Transverse colon (tissue), 4 donors: Measurements from ENCODE around the gene SLC34A1. TPM values are rescaled to one million over a fixed set of nuclear protein-coding genes. Genes with fewer than 3 reads are reported as not detected.

Experiments used
- DNase-seq: peaks from one replicate; pipeline ENCODE4 v3.0.0-alpha.2; 2019
- H3K27ac ChIP-seq, 4 donors: fragments of 200-600 bp; sonication (generic); 2 replicates each; pipeline ENCODE4 v1.5.1; 2016 to 2018; ENCODE audit warnings: inconsistent platforms in 4 of 4
- H3K27me3 ChIP-seq: fragments of 200-600 bp; sonication (generic); 2 replicates; pipeline ENCODE4 v1.5.1; 2017; ENCODE audit warnings: inconsistent platforms
- H3K36me3 ChIP-seq, 4 donors: fragments of 200-600 bp; sonication (generic); 2 replicates each; pipeline ENCODE4 v1.5.1; 2017 to 2019; ENCODE audit warnings: inconsistent platforms in 4 of 4
- H3K4me1 ChIP-seq, 4 donors: fragments of 200-600 bp; sonication (generic); 2 replicates each; pipeline ENCODE4 v1.5.1; 2017 to 2020; ENCODE audit warnings: inconsistent platforms in 4 of 4
- H3K4me3 ChIP-seq, 4 donors: fragments of 200-600 bp; sonication (generic); 1 replicate in 1 of 4; 2 replicates in 3 of 4; pipeline versions ENCODE4 v1.5.1 to v1.6.1; 2017 to 2019; ENCODE audit warnings: inconsistent platforms in 4 of 4
- H3K9me3 ChIP-seq, 2 donors: fragments of 200-600 bp; sonication (generic); 2 replicates each; pipeline ENCODE4 v1.5.1; 2017 to 2019; ENCODE audit warnings: inconsistent platforms in 2 of 2
- CTCF ChIP-seq, 5 experiments: fragments of 200-600 bp in 3 of 5; fragments of 450-650 bp in 2 of 5; sonication (generic) in 3 of 5; IDR thresholded peaks; 1 replicate in 2 of 5; 2 replicates in 3 of 5; pipeline ENCODE4 v1.5.1; 2016 to 2017; ENCODE audit warnings: antibody characterized with exemption in 5 of 5, inconsistent platforms in 3 of 5, mild to moderate bottlenecking in 2 of 5, moderate library complexity in 1 of 5
- EP300 ChIP-seq: sonication (generic); formaldehyde crosslinking; IDR thresholded peaks from one replicate; pipeline ENCODE4 v1.6.1; 2017; ENCODE audit warnings: antibody characterized with exemption, low read depth
- POLR2A ChIP-seq: fragments of 450-650 bp; IDR thresholded peaks from one replicate; pipeline ENCODE4 v1.6.1; 2016; ENCODE audit warnings: antibody characterized with exemption, mild to moderate bottlenecking, moderate library complexity
- POLR2AphosphoS5 ChIP-seq, 3 donors: sonication (generic); formaldehyde crosslinking; IDR thresholded peaks; one replicate each; pipeline ENCODE4 v1.6.1; 2016; ENCODE audit warnings: antibody characterized with exemption in 3 of 3
- WGBS, 2 donors: methylation state at CpG; one replicate each; pipeline ENCODE4 v1.1.5; 2018; ENCODE audit warnings: low coverage in 1 of 2; 5-methylcytosine and 5-hydroxymethylcytosine counted together
- in situ Hi-C, 4 donors: fragments of 200-750 bp; cut with MboI; loops; one replicate each; pipeline versions ENCODE4 v1.15.0 to v1.15.1; 2017; ENCODE audit warnings: low sequenced_read_pairs in 3 of 4, low pct_ligation_motif_present in 1 of 4, low pct_unique_long_range_greater_than_20kb in 1 of 4
- intact Hi-C: fragments of 100-400 bp; cut with DNase I; formaldehyde crosslinking; loops from one replicate; pipeline ENCODE4 v1.15.1; 2023; ENCODE audit warnings: low total_unique reads
- total RNA-seq, 4 donors: library from RNA; depleted of rRNA; stranded (reverse); fragments of >200 nt; gene quantifications; one replicate each; pipeline ENCODE4 v1.1.0, GENCODE V29; 2016

SLC34A1 gene
- total RNA-seq, 4 donors from 2014 or later: 0.55 TPM; not detected in 3

- in situ Hi-C loops (no loop called here), intact Hi-C loops (no loop called here)
- no peaks in the 10 kb centered on the region for H3K36me3 ChIP-seq
- peaks cover 21 to 33% (median 26%) of the 10 kb centered on the region in 4 donors for H3K4me1 ChIP-seq
- H3K27me3 ChIP-seq: no peaks in the 10 kb centered on the region
- no peaks in the 10 kb centered on the region for H3K9me3 ChIP-seq
- TF ChIP-seq POLR2A (no peak), CTCF (IDR thresholded peaks at IDR 0.05) (no peak), EP300 (no peak), POLR2AphosphoS5 (IDR thresholded peaks at IDR 0.05) (no peak)
- DNase-seq: no peak
- WGBS, 2 donors: 70 to 89% methylated on average over 8 to 11 of the region's 11 CpGs
- H3K4me3 ChIP-seq: no peak overlapping the region
- peak overlapping the region; percentile 37 to 64 (median 62) for H3K27ac ChIP-seq
These were observed 14.4 kb upstream of the SLC34A1 start for GRCh38 chr5:177369645-177370440.

- H3K9me3 ChIP-seq: no peaks in the 10 kb centered on the region
- H3K36me3 ChIP-seq: no peaks in the 10 kb centered on the region
- H3K27ac ChIP-seq: peak overlapping the region; percentile 37 to 64 (median 62)
- in situ Hi-C loops (no loop called here), intact Hi-C loops (no loop called here)
- peaks cover 21 to 31% (median 26%) of the 10 kb centered on the region in 4 donors for H3K4me1 ChIP-seq
- peak; percentile 87 for DNase-seq
- TF ChIP-seq POLR2A: no peak
- TF ChIP-seq CTCF (IDR thresholded peaks at IDR 0.05): peak; percentile 34 to 62 (median 51)
- TF ChIP-seq POLR2AphosphoS5 (IDR thresholded peaks at IDR 0.05): peak in 1 of 3 donors; percentile 14
- no peak for TF ChIP-seq EP300
- H3K27me3 ChIP-seq: no peaks in the 10 kb centered on the region
- WGBS, 2 donors: 18% methylated on average over 25 of the region's 42 CpGs; no CpG with 5 or more reads in 1 of the 2 donors
- peak overlapping the region in 3 of 4 donors; percentile 27 to 51 (median 36) for H3K4me3 ChIP-seq
These were observed 13.6 kb upstream of the SLC34A1 start for GRCh38 chr5:177370488-177371119.

GRCh38 chr5:177371120-177372033 lies 12.9 kb upstream of the SLC34A1 start:
- Histone ChIP-seq H3K36me3 (no peaks in the 10 kb centered on the region), H3K27me3 (no peaks in the 10 kb centered on the region), H3K4me3 (peak overlapping the region in 3 of 4 donors; percentile 27 to 51 (median 36)), H3K27ac (peak overlapping the region; percentile 46 to 64 (median 62)), H3K9me3 (no peaks in the 10 kb centered on the region), H3K4me1 (peaks cover 14 to 23% (median 19%) of the 10 kb centered on the region in 4 donors)
- in situ Hi-C loops: no loop called here
- intact Hi-C loops: no loop called here
- no peak for DNase-seq
- TF ChIP-seq CTCF (IDR thresholded peaks at IDR 0.05) (no peak), POLR2A (no peak), POLR2AphosphoS5 (IDR thresholded peaks at IDR 0.05) (no peak), EP300 (no peak)
- WGBS, 2 donors: 52 to 84% methylated on average over 2 to 25 of the region's 26 CpGs
